ENCODE measurements around the gene BANK1. TPM values are rescaled to one million over a fixed set of nuclear protein-coding genes. Genes with fewer than 3 reads are reported as not detected.

The BANK1 gene
- total RNA-seq, 4 donors from 2014 or later = 3.2 to 7.7 (median 6.9) TPM

- TF ChIP-seq CTCF (IDR thresholded peaks at IDR 0.05) = no peak
- ATAC-seq (ENCODE audit: low FRiP score) (no peak), DNase-seq (ENCODE audit: low spot score) (no peak)
These were observed 16.8 kb downstream of the BANK1 start for GRCh38 chr4:101807351-101807750.

GRCh38 chr4:101813604-101814003 lies 23.1 kb downstream of the BANK1 start:
- ATAC-seq (ENCODE audit: low FRiP score) = no peak
- TF ChIP-seq CTCF (IDR thresholded peaks at IDR 0.05) = no peak
- no peak for DNase-seq (ENCODE audit: low spot score)

GRCh38 chr4:101818362-101818761 lies 27.8 kb downstream of the BANK1 start:
- ATAC-seq (ENCODE audit: low FRiP score) (no peak), DNase-seq (ENCODE audit: low spot score) (no peak)
- no peak for TF ChIP-seq CTCF (IDR thresholded peaks at IDR 0.05)

GRCh38 chr4:101823864-101824263 lies 33.3 kb downstream of the BANK1 start:
- no peak for TF ChIP-seq CTCF (IDR thresholded peaks at IDR 0.05)
- DNase-seq (ENCODE audit: low spot score) (no peak), ATAC-seq (ENCODE audit: low FRiP score) (no peak)

GRCh38 chr4:101824500-101824899 lies 34.0 kb downstream of the BANK1 start:
- TF ChIP-seq CTCF (IDR thresholded peaks at IDR 0.05) = no peak
- ATAC-seq (ENCODE audit: low FRiP score) = no peak
- DNase-seq (ENCODE audit: low spot score) = no peak

GRCh38 chr4:101825953-101826352 lies 35.4 kb downstream of the BANK1 start:
- ATAC-seq (ENCODE audit: low FRiP score) = no peak
- no peak for DNase-seq (ENCODE audit: low spot score)
- no peak for TF ChIP-seq CTCF (IDR thresholded peaks at IDR 0.05)

- ATAC-seq (ENCODE audit: low FRiP score) (no peak), DNase-seq (ENCODE audit: low spot score) (no peak)
- TF ChIP-seq CTCF (IDR thresholded peaks at IDR 0.05) = no peak
These were observed 41.3 kb downstream of the BANK1 start for GRCh38 chr4:101831816-101832215.

Measured in omental fat pad (tissue), 4 donors.